ENCODE measurements around the gene MBNL1.

Gene MBNL1

DNA sequence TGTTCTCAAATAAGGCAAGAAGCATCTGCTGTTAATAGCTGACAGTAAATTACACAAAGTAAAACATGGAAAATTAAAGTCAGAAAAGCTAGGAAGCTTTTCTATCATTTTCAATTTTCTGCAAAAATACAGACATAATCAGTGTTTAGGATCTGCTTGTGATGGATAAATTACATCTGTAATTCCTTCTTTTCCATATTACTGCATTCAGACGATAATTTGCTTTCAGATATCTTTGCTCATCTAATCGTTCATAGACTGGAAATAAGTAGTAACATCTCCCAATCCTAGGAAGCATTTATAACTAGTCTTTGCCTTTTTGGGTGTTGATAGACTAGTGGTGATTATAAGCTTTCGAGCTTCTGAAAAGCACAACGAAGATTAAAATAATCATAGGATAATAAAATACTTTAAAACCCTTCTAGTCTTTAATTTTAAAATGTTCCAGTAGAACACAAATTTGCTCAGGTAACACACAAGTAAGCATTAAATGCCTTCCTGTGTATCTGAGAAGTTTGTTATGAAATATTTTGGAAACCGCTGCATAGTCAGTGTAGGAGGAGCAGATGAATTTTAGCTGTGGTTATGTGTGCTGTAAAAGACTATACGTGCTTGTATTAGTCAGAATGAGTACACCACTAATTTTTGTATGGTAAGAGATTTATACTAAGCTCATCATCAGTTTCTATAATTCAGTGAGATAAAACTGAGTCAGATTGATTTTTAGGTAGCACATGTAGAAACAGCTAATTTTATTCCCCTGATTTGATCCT lies 41.0 kb downstream of the MBNL1 start:
- in situ Hi-C loops (cut with MboI; ENCODE audit: low sequenced_read_pairs, unreplicated experiment), result no loop called here
- DNase-seq (ENCODE audit: low spot score), result no peak
- no peak for TF ChIP-seq CTCF (IDR thresholded peaks at IDR 0.05; ENCODE audit: borderline replicate concordance, control extremely low read depth, extremely low read depth, insufficient read depth, missing control alignments)

- in situ Hi-C loops (cut with MboI; ENCODE audit: low sequenced_read_pairs, unreplicated experiment), result no loop called here
- no peak for TF ChIP-seq CTCF (IDR thresholded peaks at IDR 0.05; ENCODE audit: borderline replicate concordance, control extremely low read depth, extremely low read depth, insufficient read depth, missing control alignments)
- no peak for DNase-seq (ENCODE audit: low spot score)
Observed at GRCh38 chr3:152313430-152313829, 44.7 kb downstream of the MBNL1 start.

DNA sequence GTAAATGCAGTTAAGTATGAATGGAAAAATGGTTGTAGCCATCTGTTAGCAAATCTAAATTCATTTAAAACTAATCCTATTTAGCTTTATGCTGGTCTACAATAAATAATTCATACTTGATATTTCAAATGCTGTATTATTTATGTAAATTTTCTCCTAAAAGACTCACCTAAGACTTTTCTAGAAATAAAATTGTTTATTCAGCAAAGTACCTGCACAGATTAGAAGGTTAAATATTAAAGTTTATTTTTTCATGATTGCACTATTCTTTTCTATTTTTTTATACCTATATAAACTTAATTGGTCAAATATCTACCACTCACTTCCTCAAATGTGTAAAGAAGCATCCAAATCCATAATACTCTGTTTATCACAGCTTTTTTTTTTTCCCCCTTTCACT lies 45.2 kb downstream of the MBNL1 start:
- DNase-seq (ENCODE audit: low spot score), result no peak
- in situ Hi-C loops (cut with MboI; ENCODE audit: low sequenced_read_pairs, unreplicated experiment), result no loop called here

DNA sequence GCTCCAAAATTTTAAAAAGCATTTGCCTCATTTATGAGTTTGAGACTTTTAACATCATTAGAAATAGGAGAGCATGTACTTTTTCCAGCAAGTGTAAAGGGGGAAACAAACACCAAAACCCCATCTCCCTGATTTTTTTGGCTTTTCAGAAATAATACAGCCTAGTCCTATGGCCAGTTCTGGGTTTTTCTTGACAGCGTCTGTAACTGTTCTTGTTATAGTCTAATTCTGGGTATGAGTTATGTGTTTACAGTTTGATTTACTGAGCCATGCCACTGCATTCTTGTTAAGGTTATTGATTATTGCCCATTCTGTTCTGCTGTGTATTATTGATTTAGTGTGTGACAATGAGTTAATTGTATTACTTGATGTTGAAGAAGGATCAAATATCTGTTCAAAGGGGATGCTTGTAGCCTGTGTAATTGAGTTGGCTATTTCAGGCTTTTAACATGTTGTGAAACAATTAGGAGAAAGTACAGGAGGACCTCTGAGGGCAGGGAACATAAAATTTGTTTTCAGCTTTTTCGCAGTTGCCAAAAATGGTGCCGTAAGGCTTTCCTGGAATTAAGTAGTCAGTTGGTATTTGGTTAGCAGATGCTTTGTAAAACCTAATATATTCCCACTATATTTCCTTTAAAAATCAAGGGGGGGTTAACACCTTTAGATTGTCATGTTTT lies 46.1 kb downstream of the MBNL1 start:
- in situ Hi-C loops (cut with MboI; ENCODE audit: low sequenced_read_pairs, unreplicated experiment), result no loop called here
- no peak for DNase-seq (ENCODE audit: low spot score)
- no peak for TF ChIP-seq CTCF (IDR thresholded peaks at IDR 0.05; ENCODE audit: borderline replicate concordance, control extremely low read depth, extremely low read depth, insufficient read depth, missing control alignments)

More for the DNA sequence above, 45.2 kb downstream of the MBNL1 start:
- TF ChIP-seq CTCF (IDR thresholded peaks at IDR 0.05; ENCODE audit: borderline replicate concordance, control extremely low read depth, extremely low read depth, insufficient read depth, missing control alignments), result no peak

DNA sequence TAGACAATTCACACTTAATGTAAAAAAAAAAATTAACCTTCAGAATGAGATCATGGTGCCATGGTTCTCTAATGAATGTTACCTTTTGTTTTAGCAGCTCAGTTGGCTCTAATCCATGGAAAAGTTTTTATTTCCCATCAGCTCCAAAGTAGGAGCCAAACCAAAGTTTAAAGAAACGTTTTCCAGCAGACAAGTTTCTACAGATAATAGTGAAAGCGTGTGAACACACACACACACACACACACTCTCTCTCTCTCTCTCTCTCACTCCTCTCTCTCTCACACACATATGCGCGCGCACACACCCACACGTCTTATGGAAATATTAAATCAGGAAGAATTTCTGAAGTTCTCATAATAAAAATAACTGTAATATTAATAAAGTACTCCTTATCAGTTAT lies 46.9 kb downstream of the MBNL1 start:
- TF ChIP-seq CTCF (IDR thresholded peaks at IDR 0.05; ENCODE audit: borderline replicate concordance, control extremely low read depth, extremely low read depth, insufficient read depth, missing control alignments), result no peak
- DNase-seq (ENCODE audit: low spot score), result no peak
- in situ Hi-C loops (cut with MboI; ENCODE audit: low sequenced_read_pairs, unreplicated experiment), result no loop called here

GRCh38 chr3:152316318-152316717 lies 47.6 kb downstream of the MBNL1 start:
- no peak for DNase-seq (ENCODE audit: low spot score)
- in situ Hi-C loops (cut with MboI; ENCODE audit: low sequenced_read_pairs, unreplicated experiment), result no loop called here
- TF ChIP-seq CTCF (IDR thresholded peaks at IDR 0.05; ENCODE audit: borderline replicate concordance, control extremely low read depth, extremely low read depth, insufficient read depth, missing control alignments), result no peak

Data from GM13976 (cell line).